Ovary (tissue), 9 donors: ENCODE data around the gene FARP2. TPM values are rescaled to one million over a fixed set of nuclear protein-coding genes. Genes with fewer than 3 reads are reported as not detected.
A peak's percentile ranks its signal among the peaks of the same experiment; 100 is the strongest.

ENCODE experiments used
- DNase-seq, 5 donors: peaks; one replicate each; pipeline ENCODE4 v3.0.0-alpha.2; 2019 to 2020
- H3K27ac ChIP-seq, 2 donors: fragments of 200-600 bp; one replicate each; pipeline versions ENCODE4 v1.5.1 to v1.8.0; 2019 to 2022
- H3K27me3 ChIP-seq: fragments of 200-600 bp; one replicate; pipeline ENCODE4 v1.8.0; 2022
- H3K36me3 ChIP-seq: fragments of 200-600 bp; sonication (generic); one replicate; pipeline ENCODE4 v1.5.1; 2019
- H3K4me1 ChIP-seq: one replicate; pipeline ENCODE4 v1.8.1; 2013; ENCODE audit warnings: mild to moderate bottlenecking, moderate library complexity; ENCODE audit not compliant: insufficient read depth
- H3K4me3 ChIP-seq: fragments of 200-600 bp; sonication (generic); one replicate; pipeline ENCODE4 v1.5.1; 2017
- H3K9me3 ChIP-seq, 2 donors: fragments of 200-600 bp in 1 of 2; sonication (generic) in 1 of 2; one replicate each; pipeline versions ENCODE4 v1.5.1 to v1.8.1; 2013 to 2019; ENCODE audit warnings: mild to moderate bottlenecking in 1 of 2, moderate library complexity in 1 of 2
- CTCF ChIP-seq, 3 donors: fragments of 450-650 bp in 2 of 3; fragments of 200-600 bp in 1 of 3; IDR thresholded peaks; one replicate each; pipeline versions ENCODE4 v1.5.1 to v1.8.0; 2016 to 2022; ENCODE audit warnings: antibody characterized with exemption in 3 of 3, mild to moderate bottlenecking in 1 of 3
- EP300 ChIP-seq: sonication (generic); formaldehyde crosslinking; IDR thresholded peaks from one replicate; pipeline ENCODE4 v1.6.1; 2017; ENCODE audit warnings: antibody characterized with exemption
- POLR2A ChIP-seq: fragments of 450-650 bp; IDR thresholded peaks from one replicate; pipeline ENCODE4 v1.6.1; 2017; ENCODE audit warnings: antibody characterized with exemption, mild to moderate bottlenecking, moderate library complexity
- WGBS, 3 donors: extraction: QIAGEN DNeasy Blood & Tissue Kit in 1 of 3; methylation state at CpG; one replicate each; pipeline versions ENCODE4 v1.1.5 to v1.1.7; 2013 to 2017; 5-methylcytosine and 5-hydroxymethylcytosine counted together
- intact Hi-C, 4 donors: fragments of 100-400 bp; cut with DNase I; formaldehyde crosslinking; loops; one replicate each; pipeline versions ENCODE4 v1.11.0 to v1.15.1; 2022 to 2023
- polyA plus RNA-seq, 2 donors: library from polyadenylated mRNA; stranded (reverse); fragments of 200-250 nt in 1 of 2; fragments of 350-450 nt in 1 of 2; fragmentation: Illumina TruSeq in 1 of 2; extraction: RNeasy Lipid Tissue Mini Kit (QIAGEN cat#74804) in 1 of 2; gene quantifications; one replicate each; pipeline ENCODE4 v1.2.3, GENCODE V29; 2013 to 2014
- total RNA-seq, 7 donors: library from RNA; depleted of rRNA in 2 of 7; stranded (reverse); fragments of >200 nt in 2 of 7; fragmentation: NEBNext Ultra II Directional in 3 of 7; extraction: Animal tissue kit (Norgen Biotek cat#: 25700) in 3 of 7; gene quantifications; one replicate each; pipeline versions ENCODE4 v1.1.0 to v1.2.4, GENCODE V29; 2016 to 2023
- donor health status: DM: no; HTN: no; CAD: no; lungs with moderate emphysema.
- donor health status: DM: no; HTN: no; CAD: no.
- donor health status: Bipolar disorder and iron deficiency.
- donor health status: DM: yes; HTN: yes; CAD: no.
- donor health status: DM: no; HTN: no; CAD: no.
- donor health status: DM: yes; HTN: yes; CAD: no.

FARP2 gene
- total and polyA plus RNA-seq, 9 donors = 13.5 to 62.1 (median 39.5) TPM

GRCh38 chr2:241356871-241357260 is 781 bp downstream of the FARP2 start:
- no peaks in the 10 kb centered on the region for H3K36me3 ChIP-seq
- intact Hi-C loops = loop anchor here in 2 of 4 donors (2.0 to 5.0 kb wide), 2 partner anchors 42 to 150 kb away; partner anchors contain the start of genes HDLBP (in 1 of the 2), SEPTIN2 (in 1 of the 2) and STK25 (in 1 of the 2)
- peak overlapping the region in 1 of 2 donors; percentile 87 for H3K27ac ChIP-seq
- peaks cover 15% of the 10 kb centered on the region for H3K4me1 ChIP-seq
- no peaks in the 10 kb centered on the region for H3K9me3 ChIP-seq
- DNase-seq = no peak
- H3K4me3 ChIP-seq = peak overlapping the region; percentile 63
- TF ChIP-seq POLR2A (no peak), EP300 (no peak), CTCF (IDR thresholded peaks at IDR 0.05) (no peak)
- WGBS, 3 donors = 5 to 15% (median 5%) methylated on average over 5 of the region's 5 CpGs
- H3K27me3 ChIP-seq = no peaks in the 10 kb centered on the region

- Histone ChIP-seq H3K27me3 (no peaks in the 10 kb centered on the region), H3K9me3 (no peaks in the 10 kb centered on the region), H3K27ac (no peak overlapping the region), H3K4me1 (peaks cover 15% of the 10 kb centered on the region), H3K4me3 (no peak overlapping the region), H3K36me3 (no peaks in the 10 kb centered on the region)
- WGBS, 3 donors = 44 to 48% (median 44%) methylated on average over 3 of the region's 3 CpGs
- TF ChIP-seq EP300 (no peak), CTCF (IDR thresholded peaks at IDR 0.05) (no peak), POLR2A (no peak)
- intact Hi-C loops = loop anchor here in 2 of 4 donors (2.0 to 5.0 kb wide), 2 partner anchors 43 to 150 kb away; partner anchors contain the start of genes HDLBP (in 1 of the 2), SEPTIN2 (in 1 of the 2) and STK25 (in 1 of the 2)
- DNase-seq = no peak
Observed at GRCh38 chr2:241357531-241357930, 1.4 kb downstream of the FARP2 start.

- TF ChIP-seq POLR2A (no peak), CTCF (IDR thresholded peaks at IDR 0.05) (no peak), EP300 (no peak)
- no peak overlapping the region for H3K27ac ChIP-seq
- no peak for DNase-seq
- no peaks in the 10 kb centered on the region for H3K9me3 ChIP-seq
- WGBS, 3 donors = 75 to 88% (median 86%) methylated on average over 5 of the region's 5 CpGs
- peaks cover 15% of the 10 kb centered on the region for H3K4me1 ChIP-seq
- no peaks in the 10 kb centered on the region for H3K27me3 ChIP-seq
- no peaks in the 10 kb centered on the region for H3K36me3 ChIP-seq
- H3K4me3 ChIP-seq = no peak overlapping the region
- intact Hi-C loops = loop anchor here in 1 of 4 donors (5.0 kb wide), 1 partner anchor 149 kb away; the partner anchor contains the start of gene STK25
Observed at GRCh38 chr2:241358470-241358869, 2.4 kb downstream of the FARP2 start.

- intact Hi-C loops = loop anchor here in 1 of 4 donors (5.0 kb wide), 1 partner anchor 148 kb away; the partner anchor contains the start of gene STK25
- TF ChIP-seq POLR2A = no peak
- no peaks in the 10 kb centered on the region for H3K27me3 ChIP-seq
- no peak overlapping the region for H3K4me3 ChIP-seq
- 83 to 88% (median 85%) methylated on average over 7 of the region's 7 CpGs for WGBS, 3 donors
- H3K27ac ChIP-seq = no peak overlapping the region
- H3K9me3 ChIP-seq = no peaks in the 10 kb centered on the region
- H3K36me3 ChIP-seq = no peaks in the 10 kb centered on the region
- peaks cover 20% of the 10 kb centered on the region for H3K4me1 ChIP-seq
- DNase-seq = no peak
Observed at GRCh38 chr2:241359481-241360045, 3.5 kb downstream of the FARP2 start.

- no peak for TF ChIP-seq POLR2A
- TF ChIP-seq CTCF (IDR thresholded peaks at IDR 0.05) = no peak
- no peak for TF ChIP-seq EP300
- Histone ChIP-seq H3K4me3 (no peak overlapping the region), H3K4me1 (peaks cover 13% of the 10 kb centered on the region), H3K9me3 (no peaks in the 10 kb centered on the region), H3K27me3 (no peaks in the 10 kb centered on the region), H3K36me3 (no peaks in the 10 kb centered on the region), H3K27ac (no peak overlapping the region)
- DNase-seq = no peak
- intact Hi-C loops = no loop called here
- WGBS, 3 donors = 79 to 87% (median 80%) methylated on average over 7 of the region's 7 CpGs
Observed at GRCh38 chr2:241363426-241363825, 7.3 kb downstream of the FARP2 start.
